Brain microvascular endothelial cell (primary cell): ENCODE measurements around the gene LRRC49.
"Not testable (repeated sequence)": the region's sequence is repeated elsewhere in the genome, so short reads cannot be mapped to it uniquely, and the experiment has no call there.

Source experiments
- DNase-seq: peaks from one replicate; pipeline ENCODE4 v3.0.0-alpha.2; 2020
- H3K27ac ChIP-seq: fragments of 250-450 bp; sonication (Bioruptor Pico); 2 replicates; pipeline ENCODE4 v1.5.1; 2020; ENCODE audit warnings: mild to moderate bottlenecking, moderate library complexity
- H3K27me3 ChIP-seq: fragments of 250-450 bp; sonication (Bioruptor Pico); replicated peaks from 2 replicates; pipeline ENCODE4 v1.5.1; 2020; ENCODE audit warnings: mild to moderate bottlenecking
- H3K36me3 ChIP-seq: fragments of 250-450 bp; sonication (Bioruptor Pico); replicated peaks from 2 replicates; pipeline ENCODE4 v1.5.1; 2020; ENCODE audit warnings: mild to moderate bottlenecking
- H3K4me3 ChIP-seq: 2 replicates; pipeline ENCODE4 v1.5.1; 2011; ENCODE audit warnings: low read depth, mild to moderate bottlenecking, control low read depth, low read length, moderate library complexity
- in situ Hi-C: cut with HindIII; loops from 2 replicates; pipeline ENCODE4 v1.10.0; 2017; ENCODE audit warnings: low sequenced_read_pairs, low pct_ligation_motif_present
- TF ChIP-seq, protein P1 (sequence below): IDR thresholded peaks from 2 replicates; pipeline ENCODE4 v1.5.1; 2011; ENCODE audit warnings: low read depth, mild to moderate bottlenecking, moderate library complexity, low read length, control low read depth, inconsistent platforms; ENCODE audit errors: missing control alignments

Gene LRRC49

DNA sequence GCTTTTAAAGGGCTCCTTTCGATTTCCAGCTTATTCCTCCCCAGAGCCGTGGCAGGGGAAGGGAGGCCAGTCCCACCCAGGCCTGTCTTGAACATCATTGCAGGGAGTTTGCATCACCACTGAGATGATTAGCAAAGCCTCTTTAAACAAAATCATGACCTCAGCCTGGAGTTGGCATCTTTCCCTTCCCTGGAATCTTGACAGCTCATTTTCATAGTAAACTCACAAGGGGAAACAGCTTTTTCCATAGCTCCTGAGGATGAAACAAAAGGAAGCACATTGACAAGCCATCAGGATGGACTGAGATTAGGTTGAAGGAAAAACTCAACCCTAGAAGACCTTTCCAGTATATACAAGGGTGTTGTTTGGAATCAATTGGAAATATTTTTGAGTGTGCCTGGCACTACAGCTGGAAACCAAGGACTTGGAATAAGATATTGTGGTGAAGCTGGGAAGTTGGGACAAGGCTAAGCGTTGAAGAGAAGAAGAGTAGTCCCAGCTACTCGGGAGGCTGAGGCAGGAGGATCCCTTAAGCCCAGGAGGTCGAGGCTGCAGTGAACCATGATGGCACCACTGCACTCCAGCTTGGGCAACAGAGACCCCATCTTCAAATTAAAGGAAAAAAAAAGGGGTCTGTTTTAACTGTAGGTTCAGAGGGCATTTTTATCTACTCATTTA, 35.6 kb upstream of the LRRC49 start:
- no peaks in the 10 kb centered on the region for H3K36me3 ChIP-seq
- no peak overlapping the region for H3K4me3 ChIP-seq
- in situ Hi-C loops, result no loop called here
- TF ChIP-seq, protein P1, sequence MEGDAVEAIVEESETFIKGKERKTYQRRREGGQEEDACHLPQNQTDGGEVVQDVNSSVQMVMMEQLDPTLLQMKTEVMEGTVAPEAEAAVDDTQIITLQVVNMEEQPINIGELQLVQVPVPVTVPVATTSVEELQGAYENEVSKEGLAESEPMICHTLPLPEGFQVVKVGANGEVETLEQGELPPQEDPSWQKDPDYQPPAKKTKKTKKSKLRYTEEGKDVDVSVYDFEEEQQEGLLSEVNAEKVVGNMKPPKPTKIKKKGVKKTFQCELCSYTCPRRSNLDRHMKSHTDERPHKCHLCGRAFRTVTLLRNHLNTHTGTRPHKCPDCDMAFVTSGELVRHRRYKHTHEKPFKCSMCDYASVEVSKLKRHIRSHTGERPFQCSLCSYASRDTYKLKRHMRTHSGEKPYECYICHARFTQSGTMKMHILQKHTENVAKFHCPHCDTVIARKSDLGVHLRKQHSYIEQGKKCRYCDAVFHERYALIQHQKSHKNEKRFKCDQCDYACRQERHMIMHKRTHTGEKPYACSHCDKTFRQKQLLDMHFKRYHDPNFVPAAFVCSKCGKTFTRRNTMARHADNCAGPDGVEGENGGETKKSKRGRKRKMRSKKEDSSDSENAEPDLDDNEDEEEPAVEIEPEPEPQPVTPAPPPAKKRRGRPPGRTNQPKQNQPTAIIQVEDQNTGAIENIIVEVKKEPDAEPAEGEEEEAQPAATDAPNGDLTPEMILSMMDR, result no peak
- peak overlapping the region; percentile 83 for H3K27ac ChIP-seq
- H3K27me3 ChIP-seq, result no peaks in the 10 kb centered on the region
- peak; percentile 96 for DNase-seq

DNA sequence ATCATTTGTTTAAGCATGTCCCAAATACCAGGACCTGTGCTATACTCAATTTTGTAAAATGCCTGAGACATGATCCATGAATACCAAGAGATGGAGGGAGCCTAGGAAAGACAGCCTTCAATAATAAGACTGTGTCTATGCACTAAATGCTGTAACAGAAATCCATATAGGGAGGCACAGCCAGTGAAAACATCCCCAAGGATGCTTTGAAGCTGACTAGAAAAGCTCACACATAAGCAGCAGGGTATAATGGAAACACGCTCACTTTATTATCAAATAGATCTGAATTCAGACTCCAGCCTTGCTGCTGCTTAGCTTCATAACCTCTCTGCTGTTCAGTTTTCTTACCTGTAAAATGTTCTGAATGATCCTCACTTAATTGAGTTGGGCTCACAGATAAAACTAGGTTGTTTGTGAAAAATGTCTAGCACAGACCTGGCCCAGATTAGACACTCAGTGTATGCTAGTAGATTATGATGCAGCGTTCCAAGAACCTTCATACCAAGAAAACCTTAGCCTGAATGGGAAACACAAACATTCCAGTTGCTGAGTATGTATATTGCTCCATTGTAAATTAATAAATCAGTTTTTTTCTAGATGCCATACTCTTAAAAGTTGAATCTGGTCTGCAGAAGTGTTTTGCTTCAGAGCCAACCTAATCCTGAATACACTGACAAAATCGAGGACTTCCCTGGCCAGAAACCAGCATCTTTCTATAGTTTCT, 34.9 kb upstream of the LRRC49 start:
- no peak overlapping the region for H3K4me3 ChIP-seq
- TF ChIP-seq, protein P1, result no peak
- in situ Hi-C loops, result no loop called here
- no peaks in the 10 kb centered on the region for H3K27me3 ChIP-seq
- no peaks in the 10 kb centered on the region for H3K36me3 ChIP-seq
- peak; percentile 32 for DNase-seq
- peak overlapping the region; percentile 83 for H3K27ac ChIP-seq

DNA sequence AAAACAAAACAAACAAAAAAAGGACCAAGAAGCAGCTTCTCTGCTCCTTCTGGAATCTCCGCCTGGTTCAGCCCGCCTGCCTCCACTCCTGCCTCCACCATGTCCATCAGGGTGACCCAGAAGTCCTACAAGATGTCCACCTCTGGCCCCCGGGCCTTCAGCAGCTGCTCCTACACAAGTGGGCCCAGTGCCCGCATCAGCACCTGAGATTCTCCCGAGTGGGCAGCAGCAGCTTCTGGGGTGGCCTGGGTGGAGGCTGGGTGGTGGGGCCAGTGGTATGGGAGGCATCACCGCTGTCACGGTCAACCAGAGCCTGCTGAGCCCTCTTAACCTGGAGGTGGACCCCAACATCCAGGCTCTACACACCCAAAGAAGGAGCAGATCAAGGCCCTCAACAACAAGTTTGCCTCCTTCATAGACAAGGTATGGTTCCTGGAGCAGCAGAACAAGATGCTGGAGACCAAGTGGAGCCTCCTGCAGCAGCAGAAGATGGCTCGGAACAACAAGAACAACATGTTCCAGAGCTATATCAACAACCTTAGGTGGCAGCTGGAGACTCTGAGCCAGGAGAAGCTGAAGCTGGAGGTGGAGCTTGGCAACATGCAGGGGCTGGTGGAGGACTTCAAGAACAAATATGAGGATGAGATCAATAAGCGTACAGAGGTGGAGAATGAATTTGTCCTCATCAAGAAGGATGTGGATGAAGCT, 33.9 kb upstream of the LRRC49 start:
- in situ Hi-C loops, H3K27me3 ChIP-seq, H3K27ac ChIP-seq, H3K36me3 ChIP-seq, H3K4me3 ChIP-seq, DNase-seq: not testable (repeated sequence)

DNA sequence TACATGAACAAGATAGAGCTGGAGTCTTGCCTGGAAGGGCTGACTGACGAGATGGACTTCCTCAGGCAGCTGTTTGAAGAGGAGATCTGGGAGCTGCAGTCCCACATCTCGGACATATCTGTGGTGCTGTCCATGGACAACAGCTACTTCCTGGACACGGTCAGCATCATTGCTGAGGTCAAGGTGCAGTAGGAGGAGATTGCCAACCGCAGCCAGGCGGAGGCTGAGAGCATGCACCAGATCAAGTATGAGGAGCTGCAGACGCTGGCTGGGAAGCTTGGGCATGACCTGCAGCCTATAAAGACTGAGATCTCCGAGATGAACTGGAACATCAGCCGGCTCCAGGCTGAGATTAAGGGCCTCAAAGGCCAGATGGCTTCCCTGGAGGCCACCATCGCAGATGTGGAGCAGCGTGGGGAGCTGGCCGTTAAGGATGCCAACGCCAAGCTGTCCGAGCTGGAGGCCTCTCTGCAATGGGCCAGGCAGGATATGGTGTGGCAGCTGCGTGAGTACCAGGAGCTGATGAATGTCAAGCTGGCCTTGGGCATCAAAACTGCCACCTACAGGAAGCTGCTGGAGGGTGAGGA, 33.2 kb upstream of the LRRC49 start:
- no peak for DNase-seq
- TF ChIP-seq, protein P1, result no peak
- no peaks in the 10 kb centered on the region for H3K27me3 ChIP-seq
- in situ Hi-C loops, result no loop called here
- H3K27ac ChIP-seq, result no peak overlapping the region
- no peaks in the 10 kb centered on the region for H3K36me3 ChIP-seq
- H3K4me3 ChIP-seq, result no peak overlapping the region

DNA sequence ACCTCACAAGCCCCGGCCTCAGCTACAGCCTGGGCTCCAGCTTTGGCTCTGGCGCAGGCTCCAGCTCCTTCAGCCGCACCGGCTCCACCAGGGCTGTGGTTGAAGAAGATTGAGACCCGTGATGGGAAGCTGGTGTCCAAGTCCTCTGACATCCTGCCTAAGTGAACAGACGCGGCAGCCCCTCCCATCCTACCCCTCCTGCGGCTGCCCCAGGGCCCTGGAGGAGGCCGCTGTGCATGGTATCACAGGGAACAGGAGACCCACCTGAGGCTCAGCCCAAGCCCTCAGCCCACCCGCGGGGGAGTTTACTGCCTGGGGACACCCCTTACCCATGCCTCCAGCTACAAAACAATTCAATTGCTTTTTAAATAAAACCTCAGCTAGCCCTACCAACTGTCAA, 32.6 kb upstream of the LRRC49 start:
- Histone ChIP-seq H3K27ac (no peak overlapping the region), H3K4me3 (no peak overlapping the region), H3K36me3 (no peaks in the 10 kb centered on the region), H3K27me3 (no peaks in the 10 kb centered on the region)
- in situ Hi-C loops, result no loop called here
- DNase-seq, result no peak
- TF ChIP-seq, protein P1, result no peak

DNA sequence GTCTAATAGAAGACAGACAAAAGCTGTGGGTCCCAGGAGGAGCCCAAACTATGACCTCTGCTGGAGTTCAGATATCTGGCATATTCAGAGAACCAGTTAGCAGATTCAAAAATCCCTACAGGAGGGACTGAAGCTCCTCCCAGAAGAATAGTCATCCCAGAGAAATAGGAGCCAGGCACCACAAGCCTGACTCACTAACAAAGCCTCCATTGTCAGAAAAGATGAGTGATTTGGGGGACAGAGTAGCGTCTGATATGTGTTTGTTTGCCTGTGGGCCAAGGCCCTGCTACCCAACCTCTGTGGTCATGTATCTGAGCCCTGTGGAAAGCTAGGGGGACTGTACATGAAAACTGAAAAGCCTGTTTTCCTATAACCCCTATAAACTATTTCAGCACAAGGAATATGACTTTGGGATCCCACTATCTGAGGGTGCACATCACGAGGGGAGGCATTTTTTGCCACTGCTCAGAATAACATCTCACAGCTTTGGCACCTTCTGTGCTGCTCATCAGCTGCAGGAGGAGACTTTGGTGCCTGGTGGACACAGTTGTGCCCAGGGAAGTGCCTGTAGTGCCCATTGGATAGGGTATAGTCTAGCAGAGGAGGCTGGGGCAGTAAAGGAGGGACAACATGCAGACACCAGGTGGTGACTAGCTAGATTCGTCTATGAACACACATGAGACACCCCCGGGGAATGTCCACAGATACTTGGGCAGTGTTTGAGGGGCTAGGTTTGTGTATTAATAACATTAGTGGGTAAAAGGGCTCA, 29.0 kb upstream of the LRRC49 start:
- Histone ChIP-seq H3K36me3 (no peaks in the 10 kb centered on the region), H3K27ac (peak overlapping the region; percentile 96), H3K27me3 (no peaks in the 10 kb centered on the region), H3K4me3 (no peak overlapping the region)
- in situ Hi-C loops, result no loop called here
- TF ChIP-seq, protein P1, result no peak
- DNase-seq, result peak; percentile 90
